Cardiac fibroblast (primary cell): Measurements from ENCODE around the gene TWIST2.

Experiments
- DNase-seq, 2 donors: peaks; one replicate each; pipeline versions ENCODE4 v3.0.0 to v3.0.0-alpha.2; 2010; ENCODE audit warnings: low read depth in 2 of 2
- H3K4me3 ChIP-seq, 2 donors: replicated peaks in 1 of 2; 1 replicate in 1 of 2; 2 replicates in 1 of 2; pipeline ENCODE4 v1.5.1; 2011; ENCODE audit warnings: low read depth in 2 of 2, low read length in 2 of 2, mild to moderate bottlenecking in 2 of 2, moderate library complexity in 1 of 2
- TF ChIP-seq, protein P1 (sequence below): IDR thresholded peaks from one replicate; pipeline ENCODE4 v1.5.1; 2011; ENCODE audit warnings: low read depth, mild to moderate bottlenecking, low read length, inconsistent platforms

Gene TWIST2

DNA sequence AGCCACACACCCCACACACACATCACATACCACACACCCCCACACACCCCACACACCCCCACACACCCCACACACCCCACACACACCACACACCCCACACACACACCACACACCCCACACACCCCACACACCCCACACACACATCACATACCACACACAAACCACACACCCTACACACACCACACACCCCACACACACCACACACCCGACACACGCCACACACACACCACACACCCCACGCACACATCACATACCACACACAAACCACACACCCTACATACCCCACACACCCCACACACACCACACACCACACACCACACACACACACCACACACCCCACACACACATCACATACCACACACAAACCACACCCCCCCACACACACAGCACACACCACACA, 22.4 kb downstream of the TWIST2 start:
- DNase-seq = no peak
- H3K4me3 ChIP-seq = no peak overlapping the region
- TF ChIP-seq, protein P1, sequence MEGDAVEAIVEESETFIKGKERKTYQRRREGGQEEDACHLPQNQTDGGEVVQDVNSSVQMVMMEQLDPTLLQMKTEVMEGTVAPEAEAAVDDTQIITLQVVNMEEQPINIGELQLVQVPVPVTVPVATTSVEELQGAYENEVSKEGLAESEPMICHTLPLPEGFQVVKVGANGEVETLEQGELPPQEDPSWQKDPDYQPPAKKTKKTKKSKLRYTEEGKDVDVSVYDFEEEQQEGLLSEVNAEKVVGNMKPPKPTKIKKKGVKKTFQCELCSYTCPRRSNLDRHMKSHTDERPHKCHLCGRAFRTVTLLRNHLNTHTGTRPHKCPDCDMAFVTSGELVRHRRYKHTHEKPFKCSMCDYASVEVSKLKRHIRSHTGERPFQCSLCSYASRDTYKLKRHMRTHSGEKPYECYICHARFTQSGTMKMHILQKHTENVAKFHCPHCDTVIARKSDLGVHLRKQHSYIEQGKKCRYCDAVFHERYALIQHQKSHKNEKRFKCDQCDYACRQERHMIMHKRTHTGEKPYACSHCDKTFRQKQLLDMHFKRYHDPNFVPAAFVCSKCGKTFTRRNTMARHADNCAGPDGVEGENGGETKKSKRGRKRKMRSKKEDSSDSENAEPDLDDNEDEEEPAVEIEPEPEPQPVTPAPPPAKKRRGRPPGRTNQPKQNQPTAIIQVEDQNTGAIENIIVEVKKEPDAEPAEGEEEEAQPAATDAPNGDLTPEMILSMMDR = no peak

DNA sequence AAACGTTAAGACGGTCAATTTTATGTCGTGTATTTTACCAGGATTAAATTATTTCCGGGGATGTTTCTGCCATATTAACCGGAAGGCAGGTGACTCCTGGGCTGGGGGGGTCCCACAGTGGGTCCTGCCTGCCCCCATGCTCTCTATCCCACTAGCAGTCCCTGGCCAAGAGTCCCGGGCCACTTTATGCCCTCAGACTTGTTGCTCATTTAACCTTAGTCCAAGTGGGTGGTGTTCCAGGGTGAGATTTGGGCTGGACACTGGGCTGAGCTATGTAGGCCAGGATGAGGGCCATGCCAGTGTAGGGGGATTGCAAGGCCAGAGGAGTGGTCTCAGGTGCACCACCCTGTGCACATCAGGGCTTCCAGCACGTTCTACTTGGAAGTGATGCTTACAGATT, 24.1 kb downstream of the TWIST2 start:
- no peak overlapping the region for H3K4me3 ChIP-seq
- DNase-seq = no peak
- TF ChIP-seq, protein P1 = no peak

DNA sequence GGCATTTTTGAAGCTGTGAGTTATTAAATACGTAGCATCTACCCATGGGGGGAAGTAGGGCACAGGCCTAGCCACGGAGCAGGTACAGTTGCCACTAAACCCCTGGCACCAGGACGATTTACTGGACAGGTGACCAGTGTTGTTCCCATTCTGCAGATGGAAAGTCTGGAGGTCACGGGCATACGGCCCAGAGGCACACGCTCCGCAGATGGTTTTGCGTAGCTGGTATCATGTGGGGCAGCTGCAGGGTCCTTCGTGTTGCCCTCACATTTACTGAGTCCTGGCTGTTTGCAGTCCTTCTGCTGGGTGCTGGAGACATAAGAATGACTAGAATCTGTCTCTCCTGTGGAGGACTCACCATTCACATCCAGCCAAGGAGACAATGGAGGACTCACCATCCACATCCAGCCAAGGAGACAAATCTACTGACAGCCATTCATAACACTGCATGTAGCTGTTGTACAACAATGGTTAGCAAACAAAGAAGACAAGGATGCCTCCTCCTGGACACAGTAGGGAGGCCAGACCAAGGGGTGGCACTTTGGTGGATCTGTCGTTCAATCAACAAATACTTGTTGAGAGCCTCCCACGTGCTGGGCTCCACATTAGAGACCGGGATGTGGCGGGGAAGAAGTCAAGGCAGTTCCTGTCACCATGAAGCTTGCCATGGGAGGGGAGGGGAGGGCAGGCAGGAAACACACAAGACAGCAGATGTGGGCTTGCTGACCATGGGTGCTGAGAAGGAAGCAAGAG, 24.9 kb downstream of the TWIST2 start:
- TF ChIP-seq, protein P1 = no peak
- DNase-seq = no peak

DNA sequence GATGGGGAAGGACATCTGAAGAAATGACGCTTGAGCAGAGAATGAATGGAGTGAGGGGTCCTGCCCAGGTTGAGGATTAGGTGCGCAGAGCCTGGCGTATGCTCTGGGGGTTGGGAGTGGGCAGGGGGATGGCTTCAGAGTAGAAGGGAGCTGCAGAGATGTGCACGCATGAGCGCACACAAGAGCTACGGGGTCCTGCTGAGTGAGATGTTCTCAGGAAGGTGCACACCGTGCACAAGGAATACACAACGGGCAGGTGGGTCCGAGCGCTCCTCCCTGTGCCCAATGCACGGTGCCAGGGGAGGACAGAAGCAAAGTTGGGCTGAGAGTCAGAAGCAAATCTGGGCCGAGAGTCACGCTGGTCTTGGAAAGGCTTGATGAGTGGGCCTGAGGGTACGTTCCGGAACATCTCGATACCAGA, 25.5 kb downstream of the TWIST2 start:
- TF ChIP-seq, protein P1 = no peak
- DNase-seq = no peak
- H3K4me3 ChIP-seq = no peak overlapping the region

More for the DNA sequence above, 24.9 kb downstream of the TWIST2 start:
- no peak overlapping the region for H3K4me3 ChIP-seq

DNA sequence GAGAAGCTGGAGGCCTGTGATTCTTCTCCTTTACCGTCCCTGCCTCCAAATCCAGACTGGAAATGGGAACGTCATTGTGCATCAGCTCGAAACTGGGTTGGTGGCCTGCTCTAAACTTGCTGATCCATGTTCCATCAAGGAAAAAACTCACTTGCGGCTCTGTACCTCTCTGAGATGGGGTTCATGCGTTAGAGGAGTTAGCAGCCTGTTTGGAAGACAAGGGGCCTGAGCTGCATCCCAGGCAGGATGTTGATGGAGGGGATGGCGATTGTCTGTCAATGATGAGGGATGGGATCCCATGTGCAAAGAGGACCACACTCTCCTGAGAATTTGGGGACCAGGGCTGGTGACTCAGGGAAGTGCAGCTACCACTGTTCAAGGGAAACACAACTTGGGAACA, 26.0 kb downstream of the TWIST2 start:
- no peak for DNase-seq
- H3K4me3 ChIP-seq = no peak overlapping the region
- TF ChIP-seq, protein P1 = no peak

DNA sequence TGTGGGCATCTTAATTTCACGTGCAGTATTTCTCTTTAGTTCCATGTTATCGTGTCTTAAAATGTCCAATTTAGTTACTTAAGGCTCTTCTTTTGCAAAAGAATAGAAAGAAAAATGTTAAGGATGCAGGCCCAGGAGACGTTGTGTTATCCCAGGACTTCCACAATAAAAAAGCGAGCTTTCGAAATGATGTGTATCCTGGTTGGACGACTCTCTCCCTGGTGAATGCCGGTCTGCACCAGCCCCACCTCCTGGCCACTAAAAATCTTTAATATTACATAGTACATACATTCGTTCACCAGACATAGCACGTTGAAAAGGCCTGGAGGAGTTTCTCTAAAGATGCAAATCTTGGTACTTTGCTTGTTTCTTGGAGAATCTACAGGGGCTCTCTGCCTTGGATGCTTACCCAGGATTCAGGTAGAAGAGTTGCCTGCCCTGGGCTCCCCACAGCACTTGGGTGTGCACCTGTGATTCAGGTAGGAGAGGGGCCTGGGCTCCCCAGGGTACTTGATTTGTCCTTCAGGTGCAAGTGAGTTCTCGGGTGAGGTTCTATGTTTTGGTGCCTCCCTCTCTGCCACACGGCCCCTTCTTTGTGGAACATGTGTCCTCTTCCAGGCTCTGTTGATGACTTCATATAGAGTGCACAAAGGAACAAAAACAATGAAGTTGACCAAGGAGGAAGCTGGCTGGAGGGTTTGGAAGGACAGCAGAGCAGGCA, 26.6 kb downstream of the TWIST2 start:
- peak in 1 of 2 donors; percentile 45 for DNase-seq
- TF ChIP-seq, protein P1 = no peak
- H3K4me3 ChIP-seq = no peak overlapping the region
